Nucleus accumbens (tissue), 56 donors: Measurements from ENCODE around the gene LRRD1.
"Not testable (repeated sequence)": the region's sequence is repeated elsewhere in the genome, so short reads cannot be mapped to it uniquely, and the experiment has no call there.

Source experiments
- DNase-seq, 56 donors: peaks; one replicate each; lab custom pipeline; 2025; lab: John Stamatoyannopoulos, UW

The LRRD1 gene

DNA sequence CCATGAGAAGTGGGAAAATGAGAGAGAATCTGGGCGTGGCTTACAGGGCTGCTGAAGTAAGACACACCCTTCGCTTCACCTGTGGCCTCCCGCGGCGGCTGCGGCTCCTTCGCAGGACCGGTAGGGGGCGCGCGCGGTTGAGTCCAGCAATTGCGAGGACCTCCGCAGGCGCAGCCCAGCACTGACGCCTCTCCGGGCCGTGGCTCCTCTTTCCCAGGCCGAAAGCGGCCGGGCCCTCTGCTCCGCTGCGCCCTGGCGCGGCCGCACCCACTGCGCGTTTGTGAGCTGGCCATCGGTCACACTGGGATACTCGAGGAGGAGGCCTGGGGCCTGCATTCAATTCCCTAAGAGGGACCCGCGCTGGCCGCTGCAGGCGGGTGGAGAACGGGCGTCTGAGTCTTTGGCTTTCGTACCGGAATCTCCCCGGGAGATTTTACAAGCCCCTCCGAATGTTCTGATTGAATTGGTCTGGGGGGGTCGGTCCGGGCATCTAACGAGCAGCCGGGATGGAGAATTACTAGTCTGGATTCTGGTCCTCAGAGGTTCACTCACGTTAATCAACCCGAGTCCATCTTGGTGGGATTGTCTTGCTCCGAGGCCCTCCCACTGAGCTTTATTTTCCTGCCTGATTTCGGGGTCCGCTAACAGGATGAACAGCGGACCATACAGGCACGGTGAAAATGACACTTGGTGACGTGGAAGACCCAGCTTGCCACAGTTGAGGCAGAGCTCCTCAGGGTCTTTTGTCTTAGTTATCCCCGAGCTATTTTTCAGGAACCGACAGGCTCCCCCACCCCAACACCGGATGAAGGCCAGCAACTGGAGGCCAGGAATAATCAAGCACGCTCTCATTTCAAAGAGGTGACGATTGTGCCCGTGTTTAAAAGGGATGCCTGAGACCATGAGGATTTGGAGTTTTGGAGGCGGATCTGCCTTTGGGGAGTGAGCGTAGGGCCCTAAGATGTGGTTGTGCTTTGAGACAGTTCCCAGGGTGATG, at the start of gene LRRD1:
Gene LRRD1, minus strand, starts transcription at position 215 of the 997 bp plus-strand sequence. CDS start 13,940 bp downstream, outside the sequence.
- peak; percentile 12 to 92 (median 78) for DNase-seq

DNA sequence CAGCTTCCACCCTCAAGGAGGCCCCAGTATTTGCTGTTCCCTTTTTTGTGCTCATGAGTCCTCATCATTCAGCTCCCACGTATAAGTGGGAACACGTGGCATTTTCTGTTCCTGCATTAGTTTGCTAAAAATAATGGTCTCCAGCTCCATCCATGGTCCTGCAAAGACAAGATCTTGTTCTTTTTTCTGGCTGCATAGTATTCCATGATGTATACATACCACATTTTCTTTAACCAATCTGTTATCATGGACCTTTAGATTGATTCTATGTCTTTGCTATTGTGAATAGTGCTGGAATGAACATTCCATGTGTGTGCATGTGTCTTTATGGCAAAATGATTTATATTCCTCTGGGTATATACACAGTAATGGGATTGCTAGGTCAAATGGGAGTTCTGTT, 49.8 kb upstream of the LRRD1 start:
- no peak for DNase-seq

DNA sequence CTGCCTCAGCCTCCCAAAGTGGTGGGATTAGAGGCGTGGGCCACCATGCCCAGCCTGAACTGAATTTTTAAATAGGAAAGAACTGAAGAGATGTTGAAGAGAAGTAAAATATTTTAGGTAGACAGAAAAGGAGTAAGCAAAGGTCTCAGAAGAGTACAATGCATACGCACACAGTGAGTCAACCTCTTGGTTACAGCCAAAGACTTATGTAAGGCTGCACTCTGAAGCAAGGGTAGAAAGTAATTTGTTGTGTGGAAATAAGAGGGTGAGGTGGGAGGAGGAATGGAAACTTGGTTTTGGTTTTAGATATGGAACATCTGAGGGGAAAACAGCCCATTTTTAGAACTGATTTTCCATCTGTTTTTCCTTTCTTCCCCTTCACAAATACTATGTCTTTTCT, 49.2 kb upstream of the LRRD1 start:
- DNase-seq = no peak

DNA sequence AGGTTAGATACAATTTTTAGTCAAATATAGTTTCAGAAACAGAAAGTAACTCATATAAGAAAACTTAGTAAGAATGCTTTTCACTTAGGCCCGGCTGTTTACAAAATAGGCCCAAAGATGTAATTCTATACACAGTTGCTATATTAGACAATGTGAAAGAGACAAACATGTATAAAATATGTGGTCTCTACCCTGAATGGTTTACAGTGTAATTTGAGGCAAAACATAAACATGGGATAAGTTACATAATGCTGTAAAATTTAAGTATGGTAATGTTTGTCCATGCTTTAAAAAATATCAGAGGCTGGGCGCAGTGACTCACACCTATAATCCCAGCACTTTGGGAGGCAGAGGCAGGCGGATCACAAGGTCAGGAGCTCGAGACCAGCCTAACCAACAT, 48.0 kb upstream of the LRRD1 start:
- no peak for DNase-seq

DNA sequence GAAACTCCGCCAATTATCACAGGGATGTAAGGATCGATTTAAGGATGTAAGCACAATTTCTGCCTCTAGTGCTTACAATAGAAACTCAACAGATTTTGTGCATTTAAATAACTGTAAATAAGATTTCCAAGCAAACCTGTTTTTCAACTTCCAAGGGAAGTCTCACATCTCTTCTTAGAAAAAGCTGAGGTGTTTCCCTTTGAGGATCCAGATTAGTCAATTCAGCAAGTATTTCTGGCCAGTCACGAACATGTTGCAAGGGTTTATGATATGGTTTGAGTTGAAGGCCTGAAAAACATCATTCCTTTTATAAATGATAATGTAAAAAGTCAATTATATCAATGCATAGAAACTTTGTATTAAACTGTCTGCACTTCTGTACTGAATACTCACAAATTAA, 42.8 kb upstream of the LRRD1 start:
- DNase-seq = no peak

DNA sequence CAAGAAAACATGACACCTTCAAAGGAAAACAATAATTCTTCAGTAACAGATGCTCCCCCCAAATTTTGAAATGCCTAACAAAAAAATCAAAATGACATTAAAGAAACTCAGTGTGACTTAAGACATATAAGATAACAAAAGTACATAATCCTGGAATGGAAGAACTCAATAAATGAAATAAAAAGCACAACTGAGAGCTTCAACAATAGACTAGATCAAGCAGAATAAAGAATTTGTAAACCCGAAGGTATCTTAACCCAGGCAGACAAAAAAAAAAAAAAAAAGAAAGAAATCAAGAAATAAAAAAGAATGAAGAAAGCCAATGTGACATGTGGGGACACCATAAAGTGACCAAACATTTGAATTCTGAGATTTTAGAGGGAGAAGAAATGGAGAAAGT, 27.7 kb upstream of the LRRD1 start:
- DNase-seq = no peak

DNA sequence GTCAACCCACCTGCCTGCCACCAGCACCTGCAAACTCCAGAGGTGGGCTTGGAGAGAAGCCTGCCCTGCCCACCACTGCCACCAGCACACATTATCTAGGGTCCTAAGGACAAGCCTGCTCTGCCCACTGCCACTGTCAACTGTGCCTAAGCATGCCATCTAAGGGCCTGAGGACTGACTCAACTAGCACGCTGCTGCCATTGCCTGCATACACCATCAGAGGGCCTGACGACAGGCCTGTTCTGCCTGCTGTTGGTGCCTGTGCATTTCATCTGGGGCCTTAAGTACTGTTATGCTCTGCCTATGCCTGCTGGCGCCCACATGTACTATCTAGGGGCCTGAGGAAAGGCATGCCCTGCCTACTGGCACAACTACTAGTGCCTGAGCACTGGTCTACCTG, 27.0 kb upstream of the LRRD1 start:
- DNase-seq = no peak

DNA sequence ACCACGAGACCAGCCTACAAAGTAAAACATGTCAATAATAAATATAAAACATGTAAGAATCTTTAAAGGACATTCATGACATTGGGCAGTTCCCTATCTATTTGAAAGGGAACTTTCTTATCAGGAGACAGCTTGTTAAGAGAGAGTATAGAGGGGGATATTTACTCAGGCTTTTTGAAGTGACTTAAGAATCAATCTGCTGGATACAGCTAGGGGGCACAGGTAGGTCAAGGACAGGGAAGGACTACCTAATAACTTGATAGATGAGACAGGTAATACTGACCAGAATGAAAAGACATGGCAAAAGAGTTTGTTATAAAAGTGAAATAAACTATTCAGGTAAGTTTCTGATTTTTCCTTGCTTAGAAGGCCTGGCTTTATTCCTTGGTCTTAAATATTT, 21.8 kb upstream of the LRRD1 start:
- DNase-seq = no peak

DNA sequence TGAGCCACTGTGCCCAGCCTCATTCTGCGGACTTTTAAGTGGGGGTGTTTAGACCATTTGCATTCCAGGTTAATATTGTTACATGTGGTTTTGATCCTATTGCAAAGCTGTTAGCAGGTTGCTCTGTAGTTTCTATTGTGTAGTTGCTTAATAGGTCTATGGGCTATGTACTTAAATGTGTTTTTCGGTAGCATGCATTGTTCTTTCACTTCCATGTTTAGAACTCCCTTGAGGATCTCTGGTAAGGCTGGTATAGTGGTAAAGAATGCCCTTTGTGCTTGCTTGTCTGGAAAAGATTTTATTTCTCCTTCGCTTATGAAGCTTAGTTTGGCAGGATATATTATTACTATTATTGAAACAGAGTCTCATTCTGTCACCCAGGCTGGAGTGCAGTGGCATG, 13.4 kb upstream of the LRRD1 start:
- no peak for DNase-seq

DNA sequence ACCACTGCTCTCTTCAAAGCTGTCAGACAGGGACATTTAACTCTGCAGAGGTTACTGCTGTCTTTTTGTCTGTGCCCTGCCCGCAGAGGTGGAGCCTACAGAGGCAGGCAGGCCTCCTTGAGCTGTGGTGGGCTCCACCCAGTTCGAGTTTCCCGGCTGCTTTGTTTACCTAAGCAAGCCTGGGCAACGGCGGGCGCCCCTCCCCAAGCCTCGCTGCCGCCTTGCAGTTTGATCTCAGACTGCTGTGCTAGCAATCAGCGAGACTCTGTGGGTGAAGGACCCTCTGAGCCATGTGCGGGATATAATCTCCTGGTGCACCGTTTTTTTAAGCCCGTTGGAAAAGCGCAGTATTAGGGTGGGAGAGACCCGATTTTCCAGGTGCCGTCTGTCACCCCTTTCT, 10.3 kb upstream of the LRRD1 start:
- not testable (repeated sequence) for DNase-seq

DNA sequence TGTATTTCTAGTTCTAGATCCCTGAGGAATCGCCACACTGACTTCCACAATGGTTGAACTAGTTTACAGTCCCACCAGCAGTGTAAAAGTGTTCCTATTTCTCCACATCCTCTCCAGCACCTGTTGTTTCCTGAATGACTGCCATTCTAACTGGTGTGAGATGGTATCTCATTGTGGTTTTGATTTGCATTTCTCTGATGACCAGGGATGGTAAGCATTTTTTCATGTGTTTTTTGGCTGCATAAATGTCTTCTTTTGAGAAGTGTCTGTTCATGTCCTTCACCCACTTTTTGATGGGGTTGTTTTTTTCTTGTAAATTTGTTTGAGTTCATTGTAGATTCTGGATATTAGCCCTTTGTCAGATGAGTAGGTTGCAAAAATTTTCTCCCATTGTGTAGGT, 5.4 kb upstream of the LRRD1 start:
- not testable (repeated sequence) for DNase-seq

DNA sequence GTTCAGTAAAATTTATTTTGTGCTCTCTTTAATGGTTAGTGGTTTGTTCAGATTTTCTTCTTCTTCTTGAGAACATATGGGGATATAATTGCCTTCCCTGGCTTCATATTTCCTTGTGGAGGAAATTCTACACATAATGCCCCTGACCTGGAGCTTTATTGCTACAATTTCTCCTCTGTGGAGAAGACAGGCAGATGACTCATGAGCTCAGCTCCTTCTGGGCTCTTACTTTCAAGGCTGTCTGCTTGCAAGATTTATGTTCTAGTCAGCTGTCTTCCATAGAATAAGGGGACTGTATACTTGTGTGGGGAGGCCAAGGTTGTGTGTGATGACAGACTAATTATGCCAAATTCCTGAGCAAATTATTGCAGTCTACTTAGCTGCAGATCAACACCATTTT, 1.6 kb downstream of the LRRD1 start:
- no peak for DNase-seq

DNA sequence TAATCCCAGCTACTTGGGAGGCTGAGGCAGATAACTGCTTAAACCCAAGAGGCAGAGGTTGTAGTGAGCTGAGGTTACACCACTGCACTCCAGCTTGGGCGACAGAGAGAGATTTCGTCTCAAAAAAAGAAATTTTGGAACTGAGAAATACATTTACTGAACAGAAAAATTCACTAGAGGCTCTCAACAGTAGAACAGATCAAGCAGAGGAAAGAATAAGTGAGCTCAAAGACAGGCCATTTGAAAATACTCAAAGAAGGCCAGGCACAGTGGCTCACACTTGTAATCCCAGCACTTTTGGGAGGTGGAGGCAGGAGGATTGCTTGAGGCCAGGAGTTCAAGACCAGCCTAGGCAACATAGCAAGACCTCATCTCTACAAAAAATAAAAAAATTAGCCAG, 9.4 kb downstream of the LRRD1 start:
- DNase-seq = not testable (repeated sequence)

DNA sequence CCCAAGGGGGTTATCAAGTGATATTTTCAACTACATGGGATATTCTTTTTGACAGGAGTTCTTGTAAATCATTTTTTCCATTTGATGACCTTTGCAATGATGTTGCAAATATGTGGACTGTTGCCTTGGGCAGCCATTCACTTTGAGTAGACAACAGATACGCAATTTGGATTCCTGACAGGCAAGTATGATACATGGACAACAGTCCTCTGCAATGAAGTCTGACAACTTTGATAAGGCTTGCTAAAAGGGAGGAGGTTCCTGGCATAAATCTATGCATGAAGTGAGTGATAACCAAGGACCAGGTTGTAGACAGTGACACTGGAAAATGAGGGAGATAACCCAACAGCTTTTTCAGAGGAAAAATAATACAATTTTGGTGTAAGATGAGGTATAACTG, 17.7 kb downstream of the LRRD1 start:
- no peak for DNase-seq

DNA sequence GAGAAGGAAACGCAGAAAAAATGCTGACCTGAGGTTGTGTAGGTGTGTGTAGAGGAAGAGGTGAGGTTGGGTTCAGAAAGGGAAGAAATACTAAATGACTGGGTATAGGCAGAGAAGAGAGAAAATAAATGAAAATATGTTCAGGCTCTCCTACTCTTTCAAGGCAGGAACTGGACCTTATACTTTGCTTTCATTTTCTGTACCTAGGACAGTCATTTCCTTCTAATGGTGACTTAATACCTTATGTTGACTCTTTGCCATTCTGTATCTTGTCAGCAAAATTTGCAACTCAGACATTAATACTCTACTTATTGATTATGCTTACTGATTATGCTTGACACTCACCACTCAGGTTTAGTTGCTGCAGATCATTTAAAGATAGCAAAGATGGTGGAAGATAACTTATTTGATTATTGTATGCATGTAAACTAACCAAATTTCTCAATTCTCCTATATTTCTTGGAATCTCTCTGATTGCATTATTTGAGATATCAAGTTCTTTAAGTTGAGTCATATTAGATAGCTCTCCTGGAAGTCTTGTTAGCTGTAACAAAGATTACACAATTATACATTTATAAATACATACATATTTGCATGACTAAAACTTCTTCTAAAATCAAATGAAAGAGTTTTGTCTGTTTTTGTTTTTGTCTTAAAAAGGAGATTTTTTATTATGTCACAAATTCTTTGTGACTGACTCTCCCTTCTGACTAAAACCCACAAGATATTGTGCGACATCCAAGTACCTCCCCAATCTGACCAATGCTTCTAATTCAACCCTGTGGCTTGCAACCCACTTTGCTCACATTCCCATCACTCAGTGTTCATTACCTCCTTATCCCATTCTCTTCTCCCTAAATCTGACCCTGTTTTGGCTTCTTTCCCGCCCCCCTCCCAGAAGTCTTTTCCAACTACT, 20.0 kb downstream of the LRRD1 start:
- DNase-seq = no peak

DNA sequence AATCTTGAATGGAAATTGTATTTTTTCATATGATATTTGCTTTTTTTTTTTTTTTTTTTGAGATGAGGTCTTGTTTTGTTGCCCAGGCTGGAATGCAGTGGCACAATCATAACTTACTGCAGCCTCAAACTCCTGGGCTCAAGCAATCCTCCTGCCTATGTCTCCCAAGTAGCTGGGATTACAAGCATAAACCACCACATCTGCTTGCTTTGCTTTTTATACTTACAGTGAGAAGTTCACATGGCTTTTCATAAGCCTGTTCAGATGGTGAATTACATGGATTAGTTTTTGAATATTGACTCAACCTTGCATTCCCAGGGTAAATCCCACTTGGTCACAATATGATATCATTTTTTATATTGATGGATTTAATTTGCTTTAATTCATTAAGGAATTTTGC, 22.0 kb downstream of the LRRD1 start:
- no peak for DNase-seq

DNA sequence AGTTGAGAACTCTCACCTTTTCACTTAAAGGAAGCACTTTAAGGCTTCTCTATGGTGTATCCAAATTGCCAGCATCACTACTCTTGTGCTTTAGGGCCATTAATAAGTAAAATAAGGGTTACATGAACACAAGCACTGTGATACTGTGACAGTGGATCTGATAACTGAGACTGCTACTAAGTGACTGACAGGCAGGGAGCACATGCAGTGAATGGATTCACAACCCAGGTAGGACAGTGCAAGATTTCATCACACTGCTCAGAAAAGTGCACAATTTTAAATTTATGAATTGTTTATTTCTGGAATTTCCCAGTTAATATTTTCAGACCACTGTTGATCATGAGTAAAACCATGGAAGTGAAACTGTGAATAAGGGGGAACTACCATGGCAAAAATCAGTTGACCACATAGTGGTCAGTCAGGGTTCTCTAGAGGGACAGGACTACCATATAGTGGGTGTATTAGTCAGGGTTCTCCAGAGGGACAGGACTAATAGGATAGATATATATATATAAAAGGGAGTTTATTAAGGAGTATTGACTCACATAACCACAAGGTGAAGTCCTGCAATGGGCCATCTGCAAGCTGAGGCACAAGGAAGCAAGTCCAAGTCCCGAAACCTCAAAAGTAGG, 23.7 kb downstream of the LRRD1 start:
- DNase-seq = no peak

DNA sequence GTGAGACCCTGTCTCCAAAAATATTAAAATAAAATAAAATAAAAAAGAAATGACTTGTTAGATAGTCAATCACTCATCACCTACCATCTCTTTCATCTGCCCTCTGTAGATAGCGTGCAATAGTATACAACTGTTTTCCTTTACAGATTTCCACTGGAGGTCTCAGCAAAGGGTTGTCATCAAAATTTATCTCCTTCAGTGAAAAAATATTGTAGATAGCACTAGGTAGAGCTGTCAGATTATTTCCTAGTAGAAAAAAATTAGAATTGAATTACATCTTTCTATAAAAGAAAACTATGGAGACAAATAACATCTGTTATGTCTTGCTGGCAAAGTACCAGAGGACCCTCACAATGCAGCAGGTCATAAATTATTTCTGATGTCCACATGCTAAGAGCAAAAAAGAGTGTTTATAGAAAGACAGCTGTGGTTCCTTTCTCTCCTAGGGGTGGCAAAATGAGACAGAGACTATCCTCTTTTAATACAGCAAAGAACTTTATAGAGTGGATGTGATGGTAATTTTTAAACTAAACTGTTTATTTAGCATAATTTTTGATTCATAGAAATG, 28.4 kb downstream of the LRRD1 start:
- no peak for DNase-seq

DNA sequence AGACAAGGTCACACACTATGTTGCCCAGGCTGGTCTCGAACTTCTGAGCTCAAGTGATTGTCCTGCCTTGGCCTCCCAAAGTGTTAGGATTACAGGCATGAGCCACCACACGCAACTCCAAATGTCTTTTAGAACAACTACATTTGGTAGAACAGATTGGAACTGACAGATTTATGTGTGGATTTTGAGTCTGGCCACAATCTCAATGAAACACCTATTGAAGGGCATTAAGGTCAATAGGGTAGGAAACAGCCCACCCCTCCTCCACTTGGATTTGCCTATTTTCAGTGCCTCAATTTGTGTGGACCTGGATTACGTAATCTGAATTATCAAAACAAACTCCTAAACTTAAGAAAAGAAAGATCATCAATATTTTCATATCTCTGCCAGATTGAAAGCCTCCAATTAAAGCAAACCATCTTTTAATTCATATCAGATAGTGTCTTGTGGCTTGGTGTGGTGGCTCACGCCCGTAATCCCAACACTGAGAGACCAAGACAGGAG, 29.2 kb downstream of the LRRD1 start:
- DNase-seq = no peak

DNA sequence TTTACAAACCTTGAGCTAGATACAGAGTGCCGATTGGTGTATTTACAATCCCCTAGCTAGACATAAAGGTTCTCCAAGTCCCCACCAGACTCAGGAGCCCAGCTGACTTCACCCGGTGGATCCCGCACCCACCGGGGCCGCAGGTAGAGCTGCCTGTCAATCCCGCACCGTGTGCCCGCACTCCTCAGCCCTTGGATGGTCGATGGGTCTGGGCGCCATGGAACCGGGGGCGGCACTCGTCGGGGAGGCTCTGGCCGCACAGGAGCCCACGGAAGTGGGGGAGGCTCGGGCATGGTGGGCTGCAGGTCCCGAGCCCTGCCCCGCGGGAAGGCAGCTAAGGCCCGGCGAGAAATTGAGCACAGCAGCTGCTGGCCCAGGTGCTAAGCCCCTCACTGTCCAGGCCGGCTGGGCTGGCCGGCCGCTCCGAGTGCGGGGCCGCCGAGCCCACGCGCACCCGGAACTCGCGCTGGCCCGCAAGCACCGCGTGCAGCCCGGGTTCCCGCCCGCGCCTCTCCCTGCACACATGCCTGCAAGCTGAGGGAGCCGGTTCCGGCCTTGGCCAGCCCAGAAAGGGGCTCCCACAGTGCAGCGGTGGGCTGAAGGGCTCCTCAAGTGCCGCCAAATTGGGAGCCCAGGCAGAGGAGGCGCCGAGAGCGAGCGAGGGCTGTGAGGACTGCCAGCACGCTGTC, 35.6 kb downstream of the LRRD1 start:
- DNase-seq = not testable (repeated sequence)
